Measurements from ENCODE around the gene PSMD13.
"Not testable (repeated sequence)": the region's sequence is repeated elsewhere in the genome, so short reads cannot be mapped to it uniquely, and the experiment has no call there.

Gene PSMD13

DNA sequence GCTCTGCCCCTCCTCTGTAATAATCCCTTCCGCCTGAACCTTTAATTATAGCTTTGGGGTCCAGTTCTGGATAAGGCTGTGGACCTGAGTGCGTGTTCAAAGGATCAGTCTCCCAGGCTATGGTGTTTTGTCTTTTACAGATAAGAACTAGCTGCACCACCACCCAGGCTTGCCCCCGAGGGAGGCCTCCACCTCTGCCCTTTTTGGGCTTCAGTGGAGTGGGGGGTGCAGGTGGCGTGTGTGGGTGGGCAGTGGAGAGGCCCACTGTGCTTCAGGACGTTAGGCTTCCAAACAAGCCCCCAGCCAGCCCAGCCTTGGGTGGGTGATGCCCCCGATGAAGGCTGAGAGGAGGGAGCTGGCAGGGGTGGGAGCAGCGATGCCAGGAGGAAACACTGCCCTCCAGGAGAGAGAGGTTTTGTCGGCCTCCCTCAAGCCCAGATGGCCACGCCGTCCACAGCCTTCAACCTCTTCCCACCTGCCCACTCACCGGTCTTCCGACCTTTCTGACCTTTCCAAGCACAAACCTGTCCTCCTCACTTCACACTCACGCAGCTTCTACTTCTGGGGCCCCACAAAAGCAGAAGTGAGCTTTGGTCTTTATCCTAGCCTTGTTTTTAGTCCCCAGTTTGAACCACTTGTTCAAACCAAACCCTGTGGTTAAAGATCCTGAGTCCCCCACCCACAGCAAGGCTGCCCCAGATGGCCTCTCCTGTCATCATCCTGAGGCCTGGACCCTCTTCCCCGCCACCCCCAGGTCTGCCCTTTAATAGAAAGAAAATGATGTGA lies 20.4 kb downstream of the PSMD13 start:
- FAIRE-seq, result peak; percentile 91
- no peak for DNase-seq (ENCODE audit: insufficient read length)
- TF ChIP-seq POLR2A (IDR thresholded peaks at IDR 0.05; ENCODE audit: low read depth, low read length) (no peak), POLR2AphosphoS5 (IDR thresholded peaks at IDR 0.05; ENCODE audit: low read depth, low read length) (no peak), TAF1 (IDR thresholded peaks at IDR 0.05; ENCODE audit: borderline replicate concordance, low read depth, low read length) (no peak)

DNA sequence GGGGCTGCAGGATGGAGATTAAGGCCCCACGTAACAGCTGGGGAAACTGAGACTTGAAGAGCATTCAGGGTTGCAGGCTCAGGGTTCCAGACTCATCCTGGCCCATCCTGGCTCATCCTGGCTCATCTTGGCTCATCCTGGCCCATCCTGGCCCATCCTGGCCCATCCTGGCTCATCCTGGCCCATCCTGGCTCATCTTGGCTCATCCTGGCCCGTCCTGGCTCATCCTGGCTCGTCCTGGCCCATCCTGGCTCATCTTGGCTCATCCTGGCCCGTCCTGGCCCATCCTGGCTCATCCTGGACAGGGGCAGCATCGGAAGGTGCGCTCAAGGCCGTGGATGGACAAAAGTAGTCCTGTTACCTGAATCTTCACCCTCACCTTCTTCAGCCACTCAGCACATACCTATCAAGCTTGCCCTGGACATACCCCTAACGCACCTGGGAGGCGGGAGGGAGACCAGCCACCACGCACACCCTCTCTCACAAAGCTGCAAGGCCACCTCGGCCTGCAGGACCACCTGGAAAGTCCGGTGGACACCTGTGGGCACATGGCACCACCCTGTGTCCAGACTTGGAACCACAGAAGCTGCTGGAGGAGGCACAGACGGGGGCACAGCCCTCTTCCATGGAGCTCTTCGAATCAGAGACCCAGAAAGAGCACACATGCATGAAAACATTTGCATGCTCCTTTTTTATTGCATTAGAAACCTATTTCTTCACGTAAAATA lies 21.2 kb downstream of the PSMD13 start:
- no peak for FAIRE-seq
- TF ChIP-seq POLR2A (IDR thresholded peaks at IDR 0.05; ENCODE audit: low read depth, low read length) (no peak), POLR2AphosphoS5 (IDR thresholded peaks at IDR 0.05; ENCODE audit: low read depth, low read length) (no peak), TAF1 (IDR thresholded peaks at IDR 0.05; ENCODE audit: borderline replicate concordance, low read depth, low read length) (no peak)
- no peak for DNase-seq (ENCODE audit: insufficient read length)

DNA sequence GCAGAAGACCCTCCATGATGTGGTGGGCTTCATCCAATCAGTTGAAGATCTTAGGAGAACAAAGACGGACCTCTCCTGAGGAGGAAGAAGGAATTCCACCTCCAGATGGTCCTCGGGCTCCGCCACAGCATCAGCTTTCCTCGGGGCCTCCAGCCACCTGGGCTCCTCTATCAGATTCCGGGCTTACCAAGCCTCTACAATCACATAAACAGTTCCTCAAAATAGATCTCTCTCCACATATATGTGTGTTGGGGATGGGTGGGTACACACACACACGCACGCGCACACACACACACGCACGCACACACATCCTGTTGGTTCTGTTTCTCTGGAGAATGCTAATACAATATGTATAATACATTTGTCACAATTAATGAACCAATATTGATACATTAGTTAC lies 22.6 kb downstream of the PSMD13 start:
- TF ChIP-seq POLR2AphosphoS5 (IDR thresholded peaks at IDR 0.05; ENCODE audit: low read depth, low read length) (no peak), POLR2A (IDR thresholded peaks at IDR 0.05; ENCODE audit: low read depth, low read length) (no peak), TAF1 (IDR thresholded peaks at IDR 0.05; ENCODE audit: borderline replicate concordance, low read depth, low read length) (no peak)
- no peak for FAIRE-seq

DNA sequence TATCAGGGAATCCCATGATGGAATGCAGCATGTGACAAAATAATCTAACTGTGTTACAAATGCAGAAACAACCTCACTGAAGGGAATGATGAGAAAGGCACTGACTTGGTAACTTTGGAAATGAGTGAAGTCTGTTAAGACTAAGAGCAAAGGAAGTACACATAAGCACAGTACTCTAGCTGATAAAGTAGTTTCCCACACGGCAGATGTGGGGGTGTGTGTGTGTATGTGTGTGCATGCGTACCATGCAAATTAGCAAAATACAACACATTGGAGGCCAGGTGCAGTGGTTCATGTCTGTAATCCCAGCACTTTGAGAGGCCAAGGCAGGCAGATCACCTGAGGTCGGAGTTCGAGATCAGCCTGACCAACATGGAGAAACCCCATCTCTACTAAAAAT lies 24.8 kb downstream of the PSMD13 start:
- DNase-seq (ENCODE audit: insufficient read length), result no peak
- TF ChIP-seq POLR2A (IDR thresholded peaks at IDR 0.05; ENCODE audit: low read depth, low read length) (no peak), TAF1 (IDR thresholded peaks at IDR 0.05; ENCODE audit: borderline replicate concordance, low read depth, low read length) (no peak), POLR2AphosphoS5 (IDR thresholded peaks at IDR 0.05; ENCODE audit: low read depth, low read length) (no peak)
- peak; percentile 9 for FAIRE-seq

More for the DNA sequence above, 22.6 kb downstream of the PSMD13 start:
- DNase-seq (ENCODE audit: insufficient read length), result no peak

DNA sequence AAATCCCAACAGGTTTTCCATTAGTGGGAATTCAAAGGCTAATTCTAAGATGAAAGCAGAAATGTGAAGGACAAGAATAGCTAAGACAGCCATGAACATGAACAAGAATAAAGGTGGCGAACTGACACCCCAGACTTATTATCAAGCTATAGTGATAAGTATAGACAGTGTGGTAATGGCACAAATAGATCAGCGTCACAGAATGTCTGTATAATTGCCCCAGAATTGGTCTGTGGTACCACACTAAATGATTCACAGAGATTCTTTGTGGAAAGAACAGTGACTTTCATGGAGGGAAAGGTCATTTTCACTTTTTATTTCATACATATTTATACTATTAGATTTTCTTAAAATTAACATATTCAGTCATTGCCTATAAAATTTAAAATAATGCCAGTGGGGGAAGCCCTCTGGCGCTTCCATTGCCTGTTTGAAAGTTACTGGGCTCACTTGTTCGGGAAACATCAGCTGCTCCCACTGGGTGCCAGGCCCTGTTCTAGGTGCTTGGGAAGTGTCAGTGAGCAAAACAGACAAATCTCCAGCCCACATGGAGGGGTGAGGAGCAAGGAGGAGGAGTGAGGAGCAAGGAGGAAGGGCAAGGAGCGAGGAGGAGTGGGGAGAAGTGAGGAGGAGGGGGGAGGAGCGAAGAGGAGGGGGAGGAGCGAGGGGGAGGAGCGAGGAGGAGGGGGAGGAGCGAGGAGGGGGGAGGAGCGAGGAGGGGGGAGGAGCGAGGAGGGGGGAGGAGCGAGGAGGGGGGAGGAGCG lies 30.1 kb downstream of the PSMD13 start:
- FAIRE-seq (peak; percentile 77), DNase-seq (ENCODE audit: insufficient read length) (no peak)
- TF ChIP-seq TAF1 (IDR thresholded peaks at IDR 0.05; ENCODE audit: borderline replicate concordance, low read depth, low read length), result no peak
- TF ChIP-seq POLR2A (IDR thresholded peaks at IDR 0.05; ENCODE audit: low read depth, low read length), result no peak
- TF ChIP-seq POLR2AphosphoS5 (IDR thresholded peaks at IDR 0.05; ENCODE audit: low read depth, low read length), result no peak

DNA sequence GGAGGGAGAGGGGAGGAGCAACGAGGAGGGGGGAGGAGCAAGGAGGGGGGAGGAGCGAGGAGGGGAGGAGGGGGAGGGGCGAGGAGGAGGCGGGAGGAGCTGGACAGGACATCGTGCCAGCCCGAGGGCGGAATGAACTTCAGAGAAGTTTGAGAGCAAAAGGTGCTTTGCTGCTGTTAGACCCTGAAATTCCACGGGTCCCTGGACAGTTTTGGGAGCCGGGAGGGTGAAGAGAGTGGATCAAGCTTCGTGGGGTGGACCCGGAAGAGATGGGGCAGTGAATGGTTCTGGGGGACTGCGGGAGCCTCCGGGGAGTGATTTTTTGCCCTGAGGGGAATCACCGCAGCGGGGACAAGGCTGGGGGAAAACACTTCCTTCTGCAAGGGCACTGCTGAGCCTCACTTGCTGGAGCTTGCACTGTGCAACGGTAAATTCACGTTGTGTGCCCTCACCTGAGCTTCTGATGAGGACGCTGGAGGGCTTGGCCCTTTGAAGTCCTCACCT lies 30.8 kb downstream of the PSMD13 start:
- 0 out of 2 replicates have a peak, but pooled peaks have one; percentile 37 for TF ChIP-seq POLR2A (IDR thresholded peaks at IDR 0.05; ENCODE audit: low read depth, low read length)
- TF ChIP-seq POLR2AphosphoS5 (IDR thresholded peaks at IDR 0.05; ENCODE audit: low read depth, low read length), result peak; percentile 74; the same call in 1 of the 2 replicates
- no peak for TF ChIP-seq TAF1 (IDR thresholded peaks at IDR 0.05; ENCODE audit: borderline replicate concordance, low read depth, low read length)
- no peak for FAIRE-seq
- no peak for DNase-seq (ENCODE audit: insufficient read length)

DNA sequence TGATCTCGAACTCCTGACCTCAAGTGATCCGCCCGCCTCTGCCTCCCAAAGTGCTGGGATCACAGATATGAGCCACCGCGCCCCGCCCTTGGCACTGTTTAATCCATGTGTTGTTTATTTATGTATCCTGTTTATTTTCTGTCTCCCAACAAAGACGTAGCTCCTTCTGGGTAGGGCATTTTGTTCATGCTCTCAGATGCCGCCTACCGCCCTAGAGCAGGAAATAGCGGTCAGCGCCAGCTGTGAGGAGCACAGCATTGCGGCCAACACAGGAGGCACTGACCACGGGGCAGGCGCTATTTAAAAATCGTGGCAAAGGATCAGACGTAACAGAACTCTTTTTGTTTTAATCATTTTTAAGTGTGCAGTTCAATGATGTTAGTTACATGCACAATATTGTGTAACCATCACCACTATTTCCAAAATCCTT lies 32.0 kb downstream of the PSMD13 start:
- not testable (repeated sequence) for FAIRE-seq; DNase-seq (ENCODE audit: insufficient read length)
- TF ChIP-seq TAF1 (IDR thresholded peaks at IDR 0.05; ENCODE audit: borderline replicate concordance, low read depth, low read length), result 0 out of 2 replicates have a peak, but pooled peaks have one; percentile 5

DNA sequence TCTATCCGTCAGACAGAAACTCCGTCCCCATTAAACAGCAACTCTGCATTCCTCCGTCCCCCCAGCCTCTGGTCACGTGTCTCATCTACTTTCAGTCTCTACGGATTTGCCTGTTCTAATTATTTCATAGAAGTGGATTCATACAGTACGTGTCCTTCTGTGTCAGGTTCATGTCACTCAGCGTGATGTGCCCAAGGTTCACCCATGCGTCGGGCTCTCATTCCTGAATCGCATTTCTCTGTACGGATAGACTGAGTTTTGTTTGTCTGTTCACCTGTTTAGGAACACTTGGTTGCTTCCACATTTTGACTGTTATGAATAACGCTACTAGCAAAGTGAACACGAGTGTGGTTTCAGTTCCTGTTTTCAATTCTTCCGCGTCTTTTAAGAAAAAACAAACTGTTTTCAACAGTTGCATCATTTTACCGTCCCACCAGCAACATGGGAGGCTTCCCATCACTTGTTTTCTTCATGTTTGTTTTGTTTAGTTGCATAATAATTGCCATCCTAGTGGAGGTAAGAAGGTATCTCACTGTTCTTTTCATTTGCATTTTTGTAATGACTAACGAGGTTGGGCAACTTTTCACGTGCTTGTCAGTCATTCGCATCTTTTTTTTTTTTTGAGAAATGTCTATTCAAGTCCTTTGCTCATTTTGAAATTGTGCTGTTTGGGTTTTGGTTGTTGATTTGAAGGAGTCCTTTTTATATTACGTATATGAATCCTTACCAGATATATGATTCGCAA lies 32.5 kb downstream of the PSMD13 start:
- DNase-seq (ENCODE audit: insufficient read length) (no peak), FAIRE-seq (peak; percentile 97)
- TF ChIP-seq POLR2AphosphoS5 (IDR thresholded peaks at IDR 0.05; ENCODE audit: low read depth, low read length), result peak; percentile 46; the same call in 1 of the 2 replicates
- no peak for TF ChIP-seq POLR2A (IDR thresholded peaks at IDR 0.05; ENCODE audit: low read depth, low read length)
- TF ChIP-seq TAF1 (IDR thresholded peaks at IDR 0.05; ENCODE audit: borderline replicate concordance, low read depth, low read length), result no peak

DNA sequence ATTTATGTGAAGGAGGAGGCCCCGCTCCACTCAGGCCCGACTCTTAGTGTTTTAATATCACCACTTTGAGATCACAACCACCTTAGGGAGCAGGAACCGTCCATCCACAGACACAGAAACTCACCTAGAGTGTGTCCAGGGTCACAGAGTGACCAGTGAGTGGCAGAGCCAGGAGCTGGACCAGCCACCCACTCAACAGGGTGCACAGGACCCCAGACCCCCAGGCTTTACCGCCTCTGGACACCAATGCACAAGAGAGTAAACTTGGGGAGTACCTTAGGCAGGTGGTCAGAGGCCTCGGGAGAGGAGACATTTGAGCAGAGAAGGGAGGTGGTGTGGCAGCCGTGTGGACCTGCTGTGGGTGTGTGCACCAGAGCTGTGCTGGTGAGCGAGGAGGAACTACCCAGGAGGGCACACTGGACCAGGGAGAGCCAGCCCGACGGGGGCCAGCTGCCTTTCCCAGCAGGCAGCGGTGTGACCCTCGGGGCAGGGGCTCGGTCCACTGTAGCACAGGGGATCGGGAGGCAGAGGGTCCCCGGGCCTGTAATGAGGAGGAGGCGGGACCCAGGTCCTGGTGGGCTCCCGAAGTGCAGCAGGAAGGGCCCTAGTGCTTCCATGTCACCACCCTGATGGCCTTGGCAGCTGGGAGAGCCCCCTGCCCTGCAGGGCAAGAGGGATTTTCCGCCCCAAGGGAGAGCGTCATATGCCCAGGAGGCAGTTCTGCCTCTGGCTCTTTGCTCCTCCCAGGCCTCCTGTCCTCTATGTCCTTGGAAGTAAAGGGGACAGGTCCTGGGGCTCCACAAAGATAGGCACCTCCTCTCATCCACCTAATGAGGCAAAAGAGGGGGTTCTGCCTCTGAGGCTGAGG lies 33.9 kb downstream of the PSMD13 start:
- no peak for DNase-seq (ENCODE audit: insufficient read length)
- FAIRE-seq, result peak; percentile 61
- TF ChIP-seq POLR2AphosphoS5 (IDR thresholded peaks at IDR 0.05; ENCODE audit: low read depth, low read length), result no peak

DNA sequence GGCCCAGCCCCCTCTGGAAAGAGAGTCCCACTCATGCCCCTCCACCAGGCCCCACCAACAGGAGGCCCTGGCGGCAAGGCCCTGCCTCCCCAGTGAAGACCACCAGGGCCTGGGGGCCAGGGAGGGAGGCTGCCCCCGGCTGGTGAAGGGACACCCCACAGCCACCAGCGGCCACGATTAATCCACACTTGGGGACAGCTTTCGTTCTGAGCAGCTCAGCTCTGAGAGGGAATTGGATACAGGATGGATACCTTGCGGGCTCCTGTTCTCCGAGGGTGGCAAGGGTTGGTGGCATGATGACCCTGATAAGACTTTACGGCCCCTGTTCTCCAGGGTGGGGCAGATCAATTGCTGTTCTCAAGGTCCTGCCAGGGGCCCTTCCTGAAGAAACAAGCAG lies 34.5 kb downstream of the PSMD13 start:
- FAIRE-seq (no peak), DNase-seq (ENCODE audit: insufficient read length) (no peak)
- no peak for TF ChIP-seq POLR2A (IDR thresholded peaks at IDR 0.05; ENCODE audit: low read depth, low read length)

Measured in GM12892 (cell line).